GM23248 (cell line): ENCODE data around the gene CABP4. TPM values are rescaled to one million over a fixed set of nuclear protein-coding genes. Genes with fewer than 3 reads are reported as not detected.

Experiments
- DNase-seq: peaks from one replicate; pipeline ENCODE4 v3.0.0-alpha.2; 2015
- H2AFZ ChIP-seq: fragments of 200-600 bp; sonication (generic); 2 replicates; pipeline ENCODE4 v1.6.1; 2016; ENCODE audit warnings: antibody characterized with exemption
- H3F3A ChIP-seq: fragments of 200-600 bp; sonication (generic); 2 replicates; pipeline ENCODE4 v1.6.1; 2016; ENCODE audit warnings: mild to moderate bottlenecking, antibody characterized with exemption, mixed run types; ENCODE audit not compliant: insufficient read depth
- H3K27ac ChIP-seq: fragments of 200-600 bp; sonication (generic); 2 replicates; pipeline ENCODE4 v1.5.1; 2016; ENCODE audit warnings: mild to moderate bottlenecking
- H3K27me3 ChIP-seq: fragments of 200-600 bp; sonication (generic); replicated peaks from 2 replicates; pipeline ENCODE4 v1.6.1; 2016; ENCODE audit warnings: mild to moderate bottlenecking; ENCODE audit not compliant: insufficient read depth
- H3K36me3 ChIP-seq: fragments of 200-600 bp; sonication (generic); 2 replicates; pipeline ENCODE4 v1.6.1; 2016; ENCODE audit warnings: low read depth, mild to moderate bottlenecking
- H3K4me1 ChIP-seq: fragments of 200-600 bp; sonication (generic); 2 replicates; pipeline ENCODE4 v1.6.1; 2016; ENCODE audit warnings: mild to moderate bottlenecking; ENCODE audit not compliant: insufficient read depth
- H3K4me2 ChIP-seq: fragments of 200-600 bp; sonication (generic); one replicate; pipeline ENCODE4 v1.6.1; 2016; ENCODE audit warnings: mild to moderate bottlenecking; ENCODE audit not compliant: unreplicated experiment
- H3K4me3 ChIP-seq: fragments of 200-600 bp; sonication (generic); 2 replicates; pipeline ENCODE4 v1.5.1; 2016; ENCODE audit warnings: mild to moderate bottlenecking
- H3K79me2 ChIP-seq: fragments of 200-600 bp; sonication (generic); 2 replicates; pipeline ENCODE4 v1.6.1; 2016; ENCODE audit warnings: mild to moderate bottlenecking; ENCODE audit not compliant: insufficient read depth
- H3K9ac ChIP-seq: fragments of 200-600 bp; sonication (generic); 2 replicates; pipeline ENCODE4 v1.6.1; 2016; ENCODE audit warnings: mild to moderate bottlenecking
- H3K9me2 ChIP-seq: fragments of 200-600 bp; sonication (generic); 2 replicates; pipeline ENCODE4 v1.6.1; 2016; ENCODE audit warnings: mixed run types, mild to moderate bottlenecking, moderate library complexity; ENCODE audit not compliant: insufficient read depth
- H3K9me3 ChIP-seq: fragments of 200-600 bp; sonication (generic); one replicate; pipeline ENCODE4 v1.6.1; 2017; ENCODE audit warnings: low read depth
- H4K20me1 ChIP-seq: fragments of 200-600 bp; sonication (generic); 2 replicates; pipeline ENCODE4 v1.6.0; 2016; ENCODE audit not compliant: insufficient read depth
- EZH2 ChIP-seq: fragments of 200-600 bp; sonication (generic); IDR thresholded peaks from 2 replicates; pipeline ENCODE4 v1.6.1; 2018; ENCODE audit warnings: antibody characterized with exemption, mild to moderate bottlenecking; ENCODE audit not compliant: insufficient read depth, poor library complexity, severe bottlenecking
- EZH2phosphoT487 ChIP-seq: fragments of 200-600 bp; sonication (generic); IDR thresholded peaks from 2 replicates; pipeline ENCODE4 v1.6.1; 2018; ENCODE audit warnings: antibody characterized with exemption, moderate library complexity, mild to moderate bottlenecking, low read depth; ENCODE audit not compliant: insufficient read depth
- WGBS, 2 experiments: methylation state at CpG; one replicate each; pipeline ENCODE4 v1.1.6; 2015 to 2017; ENCODE audit warnings: low lambda C conversion rate in 2 of 2, low coverage in 1 of 2; ENCODE audit errors: missing lambda C conversion rate in 2 of 2; 5-methylcytosine and 5-hydroxymethylcytosine counted together
- in situ Hi-C: fragments of 300-500 bp; cut with MboI; formaldehyde crosslinking; loops from 2 replicates; pipeline ENCODE4 v1.15.0; 2020
- polyA plus RNA-seq: library from polyadenylated mRNA; unstranded; fragments of >200 nt; fragmentation: Nextera tagmentation; extraction: Ambion mirVana; gene quantifications from 2 replicates; pipeline ENCODE4 v1.2.1, GENCODE V29; 2016
- total RNA-seq: library from RNA; depleted of rRNA; stranded (reverse); fragments of >200 nt; shearing (Covaris generic); gene quantifications from 2 replicates; pipeline ENCODE4 v1.2.3, GENCODE V29; 2014

The CABP4 gene
- total and polyA plus RNA-seq, 2 experiments from 2014 or later = not detected

GRCh38 chr11:67449116-67449844, 5.9 kb upstream of the CABP4 start:
- 0 out of 2 replicates have a peak, but pooled peaks cover 1% of the 10 kb centered on the region for H3K4me1 ChIP-seq
- WGBS, 2 experiments = 63 to 67% methylated on average over 9 of the region's 9 CpGs
- H3K9me3 ChIP-seq = no peaks in the 10 kb centered on the region
- TF ChIP-seq EZH2phosphoT487 = no peak
- TF ChIP-seq EZH2 = no peak
- in situ Hi-C loops = no loop called here
- H3K9ac ChIP-seq = no peak overlapping the region
- H2AFZ ChIP-seq = no peak overlapping the region
- H3K9me2 ChIP-seq = no peaks in the 10 kb centered on the region
- no peaks in the 10 kb centered on the region for H3K79me2 ChIP-seq
- no peaks in the 10 kb centered on the region for H3K36me3 ChIP-seq
- DNase-seq = no peak
- H4K20me1 ChIP-seq = no peaks in the 10 kb centered on the region
- no peak overlapping the region for H3K4me2 ChIP-seq
- H3F3A ChIP-seq = no peaks in the 10 kb centered on the region
- no peaks in the 10 kb centered on the region for H3K27me3 ChIP-seq
- H3K27ac ChIP-seq = no peak overlapping the region
- no peak overlapping the region for H3K4me3 ChIP-seq

GRCh38 chr11:67450796-67451657, 4.1 kb upstream of the CABP4 start:
- H3K4me3 ChIP-seq = no peak overlapping the region
- no peak overlapping the region for H3K9ac ChIP-seq
- H2AFZ ChIP-seq = no peak overlapping the region
- no peaks in the 10 kb centered on the region for H3F3A ChIP-seq
- no peak overlapping the region for H3K27ac ChIP-seq
- in situ Hi-C loops = no loop called here
- H3K4me1 ChIP-seq = no peaks in the 10 kb centered on the region
- H3K27me3 ChIP-seq = no peaks in the 10 kb centered on the region
- no peaks in the 10 kb centered on the region for H4K20me1 ChIP-seq
- WGBS, 2 experiments = 81 to 85% methylated on average over 25 of the region's 25 CpGs
- no peaks in the 10 kb centered on the region for H3K9me3 ChIP-seq
- no peak for TF ChIP-seq EZH2
- no peak for TF ChIP-seq EZH2phosphoT487
- H3K36me3 ChIP-seq = no peaks in the 10 kb centered on the region
- H3K4me2 ChIP-seq = no peak overlapping the region
- H3K9me2 ChIP-seq = no peaks in the 10 kb centered on the region
- DNase-seq = no peak
- no peaks in the 10 kb centered on the region for H3K79me2 ChIP-seq

- TF ChIP-seq EZH2phosphoT487 = no peak
- TF ChIP-seq EZH2 = no peak
- Histone ChIP-seq H3K4me2 (no peak overlapping the region), H3F3A (no peaks in the 10 kb centered on the region), H3K79me2 (no peaks in the 10 kb centered on the region), H3K9me2 (no peaks in the 10 kb centered on the region), H3K36me3 (no peaks in the 10 kb centered on the region), H2AFZ (no peak overlapping the region), H3K4me1 (no peaks in the 10 kb centered on the region), H3K4me3 (no peak overlapping the region), H3K27ac (no peak overlapping the region), H3K27me3 (no peaks in the 10 kb centered on the region), H3K9me3 (no peaks in the 10 kb centered on the region), H3K9ac (no peak overlapping the region), H4K20me1 (no peaks in the 10 kb centered on the region)
- no peak for DNase-seq
- 90 to 92% methylated on average over 13 to 14 of the region's 14 CpGs for WGBS, 2 experiments
- in situ Hi-C loops = no loop called here
Measured at GRCh38 chr11:67451658-67451976, 3.5 kb upstream of the CABP4 start.

- H3K27me3 ChIP-seq = no peaks in the 10 kb centered on the region
- H2AFZ ChIP-seq = no peak within 1 kb of the TSS
- TF ChIP-seq EZH2 (no peak), EZH2phosphoT487 (no peak)
- no peaks in the 10 kb centered on the region for H4K20me1 ChIP-seq
- no peaks in the 10 kb centered on the region for H3K36me3 ChIP-seq
- no peaks in the 10 kb centered on the region for H3K79me2 ChIP-seq
- no peak within 1 kb of the TSS for H3K4me3 ChIP-seq
- H3K27ac ChIP-seq = no peak within 1 kb of the TSS
- H3K9me2 ChIP-seq = no peaks in the 10 kb centered on the region
- H3K4me1 ChIP-seq = no peaks in the 10 kb centered on the region
- H3K4me2 ChIP-seq = no peak within 1 kb of the TSS
- in situ Hi-C loops = no loop called here
- DNase-seq = no peak
- H3F3A ChIP-seq = no peaks in the 10 kb centered on the region
- no peaks in the 10 kb centered on the region for H3K9me3 ChIP-seq
- no peak within 1 kb of the TSS for H3K9ac ChIP-seq
- WGBS, 2 experiments = 79 to 81% methylated on average over 33 of the region's 33 CpGs
Measured at GRCh38 chr11:67452141-67452952, 2.8 kb upstream of the CABP4 start, which contains the start of gene GPR152. TSS of gene GPR152 (minus strand) at chr11:67452729. CDS start at chr11:67452724, 5 bp downstream.
